Breast epithelium (tissue), 3 donors: ENCODE results near the gene HMGCS2.

ENCODE experiments used
- POLR2A ChIP-seq: fragments of 450-650 bp; IDR thresholded peaks from one replicate; pipeline ENCODE4 v1.6.1; 2016; ENCODE audit warnings: antibody characterized with exemption, mild to moderate bottlenecking, moderate library complexity
- POLR2AphosphoS5 ChIP-seq, 3 donors: sonication (generic); formaldehyde crosslinking; IDR thresholded peaks; one replicate each; pipeline ENCODE4 v1.6.1; 2017; ENCODE audit warnings: antibody characterized with exemption in 3 of 3
- TF ChIP-seq, protein P1 (sequence below), 3 donors: fragments of 450-650 bp; IDR thresholded peaks; one replicate each; pipeline ENCODE4 v1.5.1; 2016 to 2017; ENCODE audit warnings: antibody characterized with exemption in 3 of 3, mild to moderate bottlenecking in 3 of 3, moderate library complexity in 3 of 3

DNA sequence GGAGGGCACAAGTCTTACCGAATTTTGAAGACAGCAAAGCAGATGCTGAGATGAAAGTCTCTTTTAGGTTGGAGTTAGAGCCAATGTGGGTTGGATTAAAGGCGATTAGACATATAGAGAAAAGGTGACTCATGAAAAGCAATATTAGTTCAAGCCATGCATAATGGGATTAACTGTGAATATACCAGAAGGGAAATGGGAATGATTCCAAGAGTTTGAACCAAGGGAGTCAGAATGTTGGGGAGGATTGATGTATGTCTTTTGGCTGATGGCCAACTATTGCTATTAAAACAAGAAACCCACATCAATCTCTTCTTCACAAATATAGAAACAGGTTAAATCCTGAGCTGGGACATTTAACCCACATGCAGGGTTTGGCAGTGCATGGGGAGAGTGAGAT lies 1.2 kb downstream of the HMGCS2 start:
- TF ChIP-seq POLR2A (no peak), POLR2AphosphoS5 (IDR thresholded peaks at IDR 0.05) (no peak)
- TF ChIP-seq, protein P1, sequence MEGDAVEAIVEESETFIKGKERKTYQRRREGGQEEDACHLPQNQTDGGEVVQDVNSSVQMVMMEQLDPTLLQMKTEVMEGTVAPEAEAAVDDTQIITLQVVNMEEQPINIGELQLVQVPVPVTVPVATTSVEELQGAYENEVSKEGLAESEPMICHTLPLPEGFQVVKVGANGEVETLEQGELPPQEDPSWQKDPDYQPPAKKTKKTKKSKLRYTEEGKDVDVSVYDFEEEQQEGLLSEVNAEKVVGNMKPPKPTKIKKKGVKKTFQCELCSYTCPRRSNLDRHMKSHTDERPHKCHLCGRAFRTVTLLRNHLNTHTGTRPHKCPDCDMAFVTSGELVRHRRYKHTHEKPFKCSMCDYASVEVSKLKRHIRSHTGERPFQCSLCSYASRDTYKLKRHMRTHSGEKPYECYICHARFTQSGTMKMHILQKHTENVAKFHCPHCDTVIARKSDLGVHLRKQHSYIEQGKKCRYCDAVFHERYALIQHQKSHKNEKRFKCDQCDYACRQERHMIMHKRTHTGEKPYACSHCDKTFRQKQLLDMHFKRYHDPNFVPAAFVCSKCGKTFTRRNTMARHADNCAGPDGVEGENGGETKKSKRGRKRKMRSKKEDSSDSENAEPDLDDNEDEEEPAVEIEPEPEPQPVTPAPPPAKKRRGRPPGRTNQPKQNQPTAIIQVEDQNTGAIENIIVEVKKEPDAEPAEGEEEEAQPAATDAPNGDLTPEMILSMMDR (IDR thresholded peaks at IDR 0.05) = no peak
